Upper lobe of right lung (tissue), 1 donor: ENCODE measurements around the gene OPCML. TPM values are rescaled to one million over a fixed set of nuclear protein-coding genes. Genes with fewer than 3 reads are reported as not detected.

ENCODE experiments used
- ATAC-seq: fragments of 200-7000 bp; cut with Tn5 transposase; one replicate; pipeline ENCODE4 v1.9.1; 2020; ENCODE audit warnings: mild to moderate bottlenecking, moderate library complexity
- DNase-seq: peaks from one replicate; pipeline ENCODE4 v3.0.0-alpha.2; 2020
- H3K27ac ChIP-seq: fragments of 200-600 bp; one replicate; pipeline ENCODE4 v1.8.0; 2022
- H3K27me3 ChIP-seq: fragments of 200-600 bp; one replicate; pipeline ENCODE4 v1.8.0; 2022; ENCODE audit warnings: mild to moderate bottlenecking
- H3K36me3 ChIP-seq: fragments of 200-600 bp; one replicate; pipeline ENCODE4 v1.8.0; 2022
- H3K4me1 ChIP-seq: fragments of 200-600 bp; one replicate; pipeline ENCODE4 v1.8.0; 2022
- H3K4me3 ChIP-seq: fragments of 200-600 bp; one replicate; pipeline ENCODE4 v1.8.0; 2022; ENCODE audit warnings: mild to moderate bottlenecking
- H3K9me3 ChIP-seq: fragments of 200-600 bp; one replicate; pipeline ENCODE4 v1.8.0; 2022
- intact Hi-C: fragments of 100-400 bp; cut with DNase I; formaldehyde crosslinking; loops from one replicate; pipeline ENCODE4 v1.11.0; 2022
- total RNA-seq: library from RNA; stranded (reverse); fragmentation: NEBNext Ultra II Directional; extraction: Animal tissue kit (Norgen Biotek cat#: 25700); gene quantifications from one replicate; pipeline ENCODE4 v1.2.1, GENCODE V29; 2021
- TF ChIP-seq, protein P1 (sequence below): fragments of 200-600 bp; IDR thresholded peaks from one replicate; pipeline ENCODE4 v1.8.0; 2022; ENCODE audit warnings: antibody characterized with exemption
- donor health status: DM: no; HTN: yes; CAD: no; lungs with severe emphysema.

OPCML gene
- total RNA-seq, 1 donor from 2014 or later: not detected

DNA sequence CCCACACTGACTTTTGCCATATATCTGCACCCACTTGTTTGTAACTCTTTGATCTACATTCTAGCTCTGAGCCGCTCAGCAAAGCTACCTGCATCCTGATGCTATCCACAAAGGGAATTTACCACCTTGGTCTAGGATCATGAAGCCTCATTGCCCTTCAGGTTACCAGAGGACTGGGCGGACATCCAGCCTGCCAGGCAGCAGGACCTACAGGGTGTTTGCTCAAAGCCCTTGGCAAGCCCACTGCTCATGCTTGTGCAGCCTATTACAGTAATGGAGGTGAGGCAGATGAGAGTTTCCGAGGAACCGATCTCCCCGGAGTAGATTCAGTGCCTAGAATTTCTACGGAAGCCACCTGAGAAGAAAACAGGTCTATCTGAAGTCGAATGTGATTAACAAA is 417.2 kb downstream of the OPCML start:
- Histone ChIP-seq H3K9me3 (no peaks in the 10 kb centered on the region), H3K27ac (no peak overlapping the region), H3K36me3 (no peaks in the 10 kb centered on the region), H3K27me3 (no peaks in the 10 kb centered on the region), H3K4me1 (no peaks in the 10 kb centered on the region), H3K4me3 (no peak overlapping the region)
- TF ChIP-seq, protein P1, sequence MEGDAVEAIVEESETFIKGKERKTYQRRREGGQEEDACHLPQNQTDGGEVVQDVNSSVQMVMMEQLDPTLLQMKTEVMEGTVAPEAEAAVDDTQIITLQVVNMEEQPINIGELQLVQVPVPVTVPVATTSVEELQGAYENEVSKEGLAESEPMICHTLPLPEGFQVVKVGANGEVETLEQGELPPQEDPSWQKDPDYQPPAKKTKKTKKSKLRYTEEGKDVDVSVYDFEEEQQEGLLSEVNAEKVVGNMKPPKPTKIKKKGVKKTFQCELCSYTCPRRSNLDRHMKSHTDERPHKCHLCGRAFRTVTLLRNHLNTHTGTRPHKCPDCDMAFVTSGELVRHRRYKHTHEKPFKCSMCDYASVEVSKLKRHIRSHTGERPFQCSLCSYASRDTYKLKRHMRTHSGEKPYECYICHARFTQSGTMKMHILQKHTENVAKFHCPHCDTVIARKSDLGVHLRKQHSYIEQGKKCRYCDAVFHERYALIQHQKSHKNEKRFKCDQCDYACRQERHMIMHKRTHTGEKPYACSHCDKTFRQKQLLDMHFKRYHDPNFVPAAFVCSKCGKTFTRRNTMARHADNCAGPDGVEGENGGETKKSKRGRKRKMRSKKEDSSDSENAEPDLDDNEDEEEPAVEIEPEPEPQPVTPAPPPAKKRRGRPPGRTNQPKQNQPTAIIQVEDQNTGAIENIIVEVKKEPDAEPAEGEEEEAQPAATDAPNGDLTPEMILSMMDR: no peak
- intact Hi-C loops: no loop called here
- ATAC-seq (no peak), DNase-seq (no peak)

GRCh38 chr11:133107763-133108162 is 424.5 kb downstream of the OPCML start:
- Histone ChIP-seq H3K36me3 (no peaks in the 10 kb centered on the region), H3K9me3 (no peaks in the 10 kb centered on the region), H3K27me3 (no peaks in the 10 kb centered on the region), H3K27ac (no peak overlapping the region), H3K4me3 (no peak overlapping the region), H3K4me1 (no peaks in the 10 kb centered on the region)
- TF ChIP-seq, protein P1: no peak
- intact Hi-C loops: no loop called here
- no peak for ATAC-seq
- no peak for DNase-seq

- Histone ChIP-seq H3K27ac (no peak overlapping the region), H3K4me3 (no peak overlapping the region), H3K27me3 (no peaks in the 10 kb centered on the region), H3K4me1 (no peaks in the 10 kb centered on the region), H3K9me3 (no peaks in the 10 kb centered on the region), H3K36me3 (no peaks in the 10 kb centered on the region)
- DNase-seq: no peak
- TF ChIP-seq, protein P1: no peak
- intact Hi-C loops: no loop called here
- no peak for ATAC-seq
Measured at GRCh38 chr11:133107136-133107535, 425.2 kb downstream of the OPCML start.

GRCh38 chr11:133106417-133106816 is 425.9 kb downstream of the OPCML start:
- no peaks in the 10 kb centered on the region for H3K9me3 ChIP-seq
- ATAC-seq (no peak), DNase-seq (no peak)
- H3K4me1 ChIP-seq: no peaks in the 10 kb centered on the region
- no peak overlapping the region for H3K4me3 ChIP-seq
- intact Hi-C loops: no loop called here
- no peaks in the 10 kb centered on the region for H3K27me3 ChIP-seq
- H3K36me3 ChIP-seq: no peaks in the 10 kb centered on the region
- H3K27ac ChIP-seq: no peak overlapping the region
- TF ChIP-seq, protein P1: no peak

DNA sequence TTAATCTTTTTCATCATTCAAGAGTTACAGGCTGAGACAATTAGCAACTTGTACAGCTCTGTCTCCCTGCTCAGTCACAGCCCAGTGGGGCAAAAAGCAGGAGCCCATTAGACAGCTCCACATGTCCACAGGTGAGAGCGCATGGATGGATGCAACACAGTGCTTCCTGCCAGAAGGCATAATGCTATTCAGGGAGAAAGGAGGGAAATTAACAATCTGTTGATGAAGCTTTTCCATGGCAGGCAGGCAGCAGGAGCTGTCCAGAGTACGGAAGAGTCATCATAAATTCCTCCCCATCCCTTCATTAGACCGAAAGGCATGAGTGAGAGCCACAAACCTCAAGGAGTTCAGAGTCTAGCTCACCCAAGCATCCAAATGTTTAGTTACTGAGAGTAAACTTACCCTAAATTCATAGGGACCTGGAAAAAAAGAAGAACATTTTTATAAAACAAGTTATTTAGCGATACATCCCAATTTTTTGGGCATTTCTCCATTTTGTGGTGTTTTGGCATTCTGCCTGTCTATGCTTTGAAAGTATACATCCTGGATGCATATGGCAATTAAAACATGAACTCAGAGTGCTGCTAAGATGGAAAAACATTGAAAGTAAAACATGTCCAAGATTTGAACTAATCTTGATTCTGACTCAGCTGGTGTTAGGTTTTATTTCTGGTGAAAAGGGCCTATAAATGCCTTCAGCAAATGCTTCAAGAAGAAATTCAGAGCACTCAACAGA is 428.1 kb downstream of the OPCML start:
- H3K4me1 ChIP-seq: no peaks in the 10 kb centered on the region
- H3K9me3 ChIP-seq: no peaks in the 10 kb centered on the region
- H3K4me3 ChIP-seq: no peak overlapping the region
- TF ChIP-seq, protein P1: no peak
- intact Hi-C loops: no loop called here
- no peaks in the 10 kb centered on the region for H3K27me3 ChIP-seq
- no peak overlapping the region for H3K27ac ChIP-seq
- ATAC-seq (no peak), DNase-seq (no peak)
- no peaks in the 10 kb centered on the region for H3K36me3 ChIP-seq

DNA sequence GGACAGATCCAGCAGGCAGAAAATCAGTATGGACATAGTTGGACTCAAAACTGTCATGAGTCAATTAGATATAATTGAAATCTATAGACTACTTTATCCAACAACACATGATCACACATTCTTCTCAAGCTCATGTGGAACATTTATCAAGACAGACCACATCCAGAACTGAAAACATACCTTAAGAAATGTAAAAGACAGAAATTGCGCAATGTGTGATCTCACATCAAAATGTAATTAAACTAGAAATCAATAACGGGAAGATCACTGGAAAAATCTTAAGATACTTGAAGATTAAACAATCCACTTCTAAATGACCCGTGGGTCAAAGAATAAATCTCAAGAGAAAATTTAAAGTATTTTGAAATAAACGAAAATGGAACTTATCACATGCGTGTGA is 435.3 kb downstream of the OPCML start:
- Histone ChIP-seq H3K4me3 (no peak overlapping the region), H3K9me3 (no peaks in the 10 kb centered on the region), H3K27me3 (no peaks in the 10 kb centered on the region), H3K27ac (no peak overlapping the region), H3K4me1 (no peaks in the 10 kb centered on the region), H3K36me3 (no peaks in the 10 kb centered on the region)
- ATAC-seq (no peak), DNase-seq (no peak)
- TF ChIP-seq, protein P1: no peak
- intact Hi-C loops: no loop called here
